NB4 (cell line): ENCODE measurements around the gene MARK4.

Experiments
- CTCF ChIP-seq: IDR thresholded peaks from one replicate; pipeline ENCODE4 v1.5.1; 2012; ENCODE audit warnings: low read depth, low read length
- MAX ChIP-seq: IDR thresholded peaks from 2 replicates; pipeline ENCODE4 v1.6.1; 2011; ENCODE audit warnings: low read depth, low read length
- POLR2A ChIP-seq: IDR thresholded peaks from 2 replicates; pipeline ENCODE4 v1.6.1; 2011; ENCODE audit warnings: mild to moderate bottlenecking; ENCODE audit not compliant: insufficient read length; ENCODE audit errors: extremely low read depth

- TF ChIP-seq CTCF (no peak), MAX (no peak), POLR2A (no peak)
These were observed 101.0 kb downstream of the MARK4 start for GRCh38 chr19:45352062-45352461.
